Pons (tissue), 1 donor: ENCODE data around the gene TSC22D3.

Source experiments
- DNase-seq: peaks from one replicate; pipeline ENCODE4 v3.0.0-alpha.2; 2016; ENCODE audit warnings: low spot score

Gene TSC22D3

DNA sequence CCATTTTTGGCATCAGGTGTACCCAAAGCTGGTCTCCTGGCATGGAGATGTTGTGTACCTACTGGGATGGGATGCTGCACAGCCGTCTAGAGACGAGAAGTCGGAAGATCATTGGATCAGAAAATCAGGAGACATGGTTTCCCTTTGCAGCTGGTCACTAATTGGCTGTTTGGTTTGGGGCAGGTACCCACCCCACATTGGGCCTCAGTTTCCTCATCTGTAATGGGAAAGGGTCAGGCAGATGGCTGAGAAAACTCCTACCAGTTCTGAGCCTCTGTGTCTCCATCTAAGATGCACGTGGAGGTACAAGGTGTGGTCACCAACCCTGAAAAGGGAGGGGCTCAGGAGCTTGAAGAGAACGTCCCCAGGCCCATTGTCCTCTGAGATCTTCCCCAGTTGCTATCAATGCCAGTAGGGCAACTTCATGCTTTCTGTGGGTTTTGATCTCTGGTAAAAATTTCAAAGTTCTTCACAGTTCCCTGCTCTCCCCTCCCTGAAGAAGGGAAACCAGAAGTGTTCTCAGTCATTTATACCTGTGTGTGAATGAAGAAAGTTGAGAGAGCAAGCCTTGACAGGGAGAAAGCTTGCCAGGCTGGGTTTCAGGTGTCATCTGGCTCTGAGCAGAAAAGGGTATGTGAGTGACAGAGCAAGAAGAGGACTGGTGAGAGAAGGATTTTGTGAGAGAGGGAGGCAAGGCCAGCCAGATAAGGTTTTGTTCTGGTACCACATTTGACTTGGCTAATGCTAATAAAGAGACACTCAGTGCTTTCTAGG, 15.1 kb downstream of the TSC22D3 start:
- no peak for DNase-seq

DNA sequence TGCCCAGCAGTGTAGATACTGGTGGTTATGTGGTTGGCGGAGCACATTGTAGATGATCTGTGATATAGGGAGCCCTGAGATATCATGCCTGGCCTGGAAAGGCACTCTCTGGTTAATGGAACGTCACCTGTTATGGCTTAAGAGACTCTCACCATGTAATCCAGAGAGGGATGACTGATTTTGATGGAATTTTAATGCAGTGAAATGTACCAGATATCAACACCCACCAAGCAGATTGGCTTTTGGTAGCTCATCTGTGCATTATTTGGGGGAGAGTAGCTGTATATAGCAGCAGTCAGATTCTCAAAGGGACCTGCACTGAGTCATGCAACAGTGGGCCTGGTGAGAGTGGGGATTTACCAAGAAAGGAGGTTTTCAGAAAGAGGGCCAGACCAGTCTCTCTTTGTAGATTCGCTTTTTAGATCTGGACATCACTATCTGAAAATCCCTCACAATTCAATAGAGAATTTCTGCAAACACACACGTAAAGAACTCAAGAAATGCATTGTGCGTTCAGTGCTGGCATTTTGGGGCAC, 17.3 kb downstream of the TSC22D3 start:
- no peak for DNase-seq

DNA sequence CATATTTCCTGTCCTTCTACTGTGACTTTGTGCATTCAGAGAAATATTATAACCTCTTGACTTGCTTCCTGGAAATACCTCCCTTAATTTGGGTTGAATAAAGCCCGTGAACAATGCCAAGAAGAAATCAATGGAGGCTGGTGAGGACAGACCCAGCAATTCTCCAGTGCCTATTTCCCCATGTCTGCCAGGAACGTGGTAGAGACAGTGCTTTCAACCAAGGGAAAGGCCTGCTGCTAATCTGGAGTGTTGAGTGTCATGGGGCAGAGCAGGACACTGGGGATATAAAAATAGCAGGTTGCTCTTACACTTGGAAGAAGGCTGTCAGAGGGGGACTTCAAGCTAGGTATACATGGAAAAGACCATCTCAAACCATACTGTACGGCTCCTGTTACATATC, 19.9 kb downstream of the TSC22D3 start:
- no peak for DNase-seq

DNA sequence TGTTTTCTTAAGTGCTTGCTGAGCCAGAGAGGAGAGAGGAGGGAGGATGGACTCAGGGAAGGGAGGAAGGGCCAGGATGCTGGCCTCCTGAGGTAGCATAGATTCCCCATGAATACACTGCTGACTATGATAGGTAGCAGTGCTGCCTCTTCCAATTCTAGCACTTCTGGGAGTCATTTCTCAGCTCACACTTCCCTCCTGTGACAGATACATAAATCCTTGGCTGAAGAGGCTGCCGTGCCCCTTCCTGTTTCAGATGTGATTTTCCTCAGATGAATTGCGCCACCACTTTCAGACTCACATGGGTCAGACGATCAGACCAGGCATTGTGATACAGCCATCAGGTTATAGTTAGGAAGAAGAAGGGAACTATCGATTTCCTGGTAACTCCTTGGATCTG, 22.4 kb downstream of the TSC22D3 start:
- no peak for DNase-seq

DNA sequence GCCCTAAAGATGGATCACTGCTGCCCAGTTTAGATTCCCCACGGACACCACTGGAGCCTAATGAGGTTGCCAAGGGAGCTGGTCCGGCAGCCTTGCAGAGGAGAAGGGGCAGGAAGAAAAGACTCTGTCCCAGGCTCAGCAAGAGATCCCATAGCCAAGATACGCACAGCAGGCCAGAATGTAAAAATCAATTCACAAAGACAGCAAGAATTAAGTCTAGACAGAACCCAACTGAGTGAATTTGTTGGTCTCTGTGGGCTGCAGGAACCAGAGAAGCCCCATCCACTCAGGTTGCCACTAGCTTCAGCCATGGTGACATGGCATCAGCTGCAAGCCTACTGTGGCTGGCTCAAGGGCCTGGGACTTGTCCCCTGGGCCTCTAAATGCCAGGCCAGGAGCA, 22.9 kb downstream of the TSC22D3 start:
- no peak for DNase-seq

DNA sequence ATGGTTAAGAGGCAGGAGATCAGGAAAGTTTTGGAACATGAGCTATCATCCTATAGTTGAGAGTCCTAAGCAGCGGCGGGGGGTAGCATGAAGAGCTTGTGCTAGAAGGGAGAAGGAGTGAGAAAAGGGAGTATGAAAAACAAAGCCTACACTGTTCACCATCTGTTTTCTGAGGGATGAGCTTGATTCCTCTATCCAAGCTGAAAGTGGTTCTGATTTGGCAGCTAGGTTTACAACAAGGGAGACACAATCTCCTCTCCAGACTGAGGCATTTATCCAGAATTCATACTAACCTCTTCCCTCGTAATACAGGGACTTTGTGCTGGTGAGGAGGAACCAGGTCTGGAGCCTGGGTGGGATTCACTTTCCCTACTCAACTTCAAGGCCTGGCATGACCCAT, 23.5 kb downstream of the TSC22D3 start:
- DNase-seq, result no peak

DNA sequence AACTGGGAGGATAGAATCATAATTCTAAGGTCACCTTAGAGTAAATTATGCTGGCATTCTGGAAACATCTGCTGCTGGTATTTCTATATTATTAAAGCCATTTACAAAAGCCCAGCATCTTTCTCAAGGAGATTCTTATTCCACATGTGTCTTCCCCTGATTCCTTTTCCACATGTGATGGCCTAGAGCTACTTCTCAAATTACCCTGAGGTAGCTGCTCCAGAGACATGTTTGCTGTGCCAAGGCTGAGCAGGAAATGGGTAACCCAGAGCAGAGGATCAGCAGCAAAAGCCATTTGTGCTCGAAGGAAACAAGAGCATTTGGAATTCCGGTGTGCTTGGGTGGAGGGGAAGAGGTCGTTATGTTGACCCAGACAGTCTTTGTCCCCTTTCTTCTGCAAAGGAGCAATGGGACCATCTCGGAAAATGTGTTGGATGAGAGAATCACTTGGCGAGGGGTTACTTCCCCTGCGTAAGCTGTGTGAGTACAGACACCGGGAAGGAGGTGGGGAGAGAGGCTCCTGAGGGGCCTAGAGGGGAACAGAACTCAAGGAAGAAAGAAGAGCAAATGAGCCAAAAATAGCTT, 24.6 kb downstream of the TSC22D3 start:
- no peak for DNase-seq

DNA sequence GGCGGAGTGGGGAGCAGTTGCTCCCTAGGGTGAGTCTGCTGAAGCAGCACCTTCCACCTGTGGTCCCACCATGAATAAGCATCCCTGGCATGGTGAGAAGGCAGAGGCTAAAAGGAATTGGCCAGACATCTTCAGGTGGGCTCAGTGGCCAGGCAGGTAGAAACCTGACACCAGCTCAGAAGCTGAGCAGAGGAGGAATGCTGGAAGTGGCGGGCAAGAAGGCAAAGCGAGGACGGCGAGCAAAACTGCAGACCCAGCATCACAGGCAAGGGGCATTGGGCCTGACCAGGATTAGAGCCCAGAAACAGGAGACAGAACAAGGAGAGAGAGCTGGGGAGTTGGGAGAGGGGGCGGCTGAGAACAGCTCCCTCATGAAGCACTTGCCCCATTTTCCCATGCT, 25.3 kb downstream of the TSC22D3 start:
- DNase-seq, result no peak

DNA sequence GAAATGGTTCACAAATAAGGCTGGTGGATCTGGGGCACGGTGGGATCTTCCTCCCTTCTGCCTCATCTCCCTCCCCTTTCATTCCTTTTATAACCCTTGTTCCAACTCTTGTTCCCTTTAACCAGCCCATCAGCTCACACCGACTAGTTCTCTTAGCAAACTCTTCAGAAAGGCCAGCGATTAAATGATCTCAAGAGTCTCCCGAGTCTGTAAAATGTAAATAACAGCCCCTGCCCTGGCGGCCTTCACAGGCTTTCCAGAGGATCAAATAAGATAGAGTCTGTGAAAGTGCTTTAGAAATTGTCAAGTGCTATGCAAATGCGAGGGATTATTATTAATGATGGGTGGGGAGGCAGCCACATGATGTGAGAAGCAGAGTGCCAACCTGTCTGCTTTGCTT, 27.1 kb downstream of the TSC22D3 start:
- no peak for DNase-seq

DNA sequence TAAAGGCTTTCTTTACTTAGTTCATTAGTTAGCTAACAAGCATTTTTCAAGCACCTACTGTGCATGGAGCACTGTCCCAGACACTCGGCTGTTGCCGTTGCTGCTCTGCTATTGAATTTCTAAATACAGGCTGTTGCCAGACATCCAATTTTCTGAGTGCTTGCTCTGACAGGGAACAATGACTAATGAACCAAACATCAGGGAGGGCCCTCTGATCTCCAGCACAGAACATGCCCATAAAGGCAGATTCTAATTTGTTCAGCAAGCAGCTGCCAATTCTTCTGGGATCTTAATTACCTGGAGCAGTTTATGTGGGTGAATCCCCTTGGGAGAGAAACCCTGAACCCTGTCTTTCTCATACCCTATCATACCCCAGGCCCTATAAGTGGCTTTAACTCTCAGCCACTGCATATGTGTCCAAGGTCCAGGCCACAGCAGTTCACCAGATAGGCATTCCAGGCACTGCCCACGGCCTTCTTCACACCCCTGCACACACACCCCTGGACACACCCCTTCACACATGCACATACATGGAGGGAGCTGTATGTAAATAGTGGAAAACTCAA, 27.9 kb downstream of the TSC22D3 start:
- DNase-seq, result peak; percentile 36

DNA sequence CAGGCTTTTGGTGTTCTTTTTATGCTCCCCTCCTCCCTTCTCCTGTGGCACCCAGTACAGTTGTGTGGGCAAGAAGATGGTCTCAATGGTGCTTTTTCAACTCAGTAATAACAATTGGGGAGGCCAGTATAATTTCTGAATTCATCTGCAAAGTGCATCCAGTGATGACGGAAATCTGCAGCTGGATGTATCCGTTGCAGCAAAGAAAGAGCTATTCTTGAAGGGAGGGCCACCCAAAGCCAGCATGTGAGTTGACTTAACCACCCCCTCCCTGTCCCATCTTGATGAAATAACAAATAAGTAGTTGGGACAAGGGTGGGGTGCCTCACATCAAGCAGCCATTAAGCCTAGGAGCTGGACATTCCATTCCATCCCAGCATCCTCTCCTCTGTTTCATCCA, 30.7 kb downstream of the TSC22D3 start:
- DNase-seq, result peak; percentile 56

DNA sequence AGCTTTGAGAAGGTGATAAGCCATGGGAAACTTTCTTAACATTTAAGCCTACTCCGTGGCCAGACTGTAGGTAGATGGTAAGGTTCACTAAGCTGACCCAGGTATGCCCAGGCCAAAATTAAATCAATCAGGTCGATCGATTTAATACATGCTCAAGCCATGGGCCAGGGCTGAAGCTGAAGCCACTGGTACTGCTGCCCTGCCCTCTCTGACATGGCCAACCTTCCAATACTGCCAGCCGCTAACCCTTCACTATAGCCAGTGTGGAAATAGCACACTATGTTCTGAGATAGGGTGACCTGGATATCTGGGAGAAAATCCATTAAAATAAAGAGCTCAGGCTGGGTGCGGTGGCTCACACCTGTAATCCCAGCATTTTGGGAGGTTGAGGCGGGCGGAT, 31.6 kb downstream of the TSC22D3 start:
- DNase-seq, result no peak

DNA sequence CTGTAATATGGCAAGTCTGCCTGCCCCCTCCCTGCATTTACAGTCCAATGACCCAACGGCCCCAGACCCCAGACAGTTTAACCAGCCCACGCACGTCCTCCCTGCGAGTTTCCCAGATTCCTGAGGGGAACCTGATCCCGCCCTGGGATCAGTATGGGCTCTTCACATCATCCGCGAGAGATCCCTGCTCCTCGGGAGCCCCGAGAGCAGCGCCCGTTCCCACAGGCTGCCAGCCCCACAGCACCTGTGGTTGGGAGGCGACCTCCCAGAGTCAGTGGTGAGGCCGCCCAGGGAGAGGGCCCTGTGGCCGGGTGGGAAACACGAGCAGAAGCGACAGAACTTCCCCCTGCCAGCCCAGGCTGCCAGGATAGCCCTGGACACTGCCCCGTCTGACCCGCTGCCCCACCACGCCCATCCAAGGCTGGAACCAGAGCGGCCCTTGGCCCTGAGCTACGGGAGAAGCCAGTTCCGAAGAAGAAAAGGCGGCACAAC, 32.8 kb downstream of the TSC22D3 start:
- no peak for DNase-seq

DNA sequence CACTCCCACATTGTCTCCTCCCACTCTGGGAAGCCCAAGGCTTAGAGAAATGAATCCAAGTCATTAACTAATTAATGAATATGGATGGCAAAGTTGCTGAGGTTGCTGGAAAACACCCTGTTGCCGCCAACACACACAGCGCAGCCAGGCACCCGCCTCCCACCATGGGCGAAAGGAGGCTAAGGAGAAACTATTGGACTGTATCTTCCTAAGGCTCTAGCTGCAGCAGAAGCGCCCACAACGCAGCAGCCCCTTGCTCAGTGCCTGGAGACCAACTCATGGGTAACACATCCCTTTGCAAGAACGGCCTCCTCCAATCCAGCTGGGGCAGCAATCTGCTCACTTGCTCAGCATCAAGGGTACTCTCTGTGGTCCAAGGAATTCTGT, 34.2 kb downstream of the TSC22D3 start:
- no peak for DNase-seq

DNA sequence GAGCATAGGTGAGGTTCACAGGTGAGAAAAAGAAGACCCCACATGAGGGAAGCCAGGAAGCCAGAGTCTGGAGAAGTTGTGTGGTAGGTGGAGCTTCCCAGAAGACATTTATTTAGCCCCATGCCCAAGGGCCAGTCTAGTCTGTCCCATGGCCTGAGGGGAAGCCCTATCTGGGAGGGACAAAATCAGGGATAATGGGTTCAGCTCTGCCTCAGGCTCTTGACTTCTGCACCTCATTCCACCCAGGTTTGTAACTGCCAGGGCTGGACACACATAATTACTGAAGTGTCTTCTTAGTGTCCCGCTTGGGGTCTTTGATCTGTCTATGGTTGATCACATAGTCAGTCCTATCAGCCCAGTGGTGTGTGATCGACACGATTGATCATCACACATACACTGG, 36.0 kb downstream of the TSC22D3 start:
- DNase-seq, result no peak

DNA sequence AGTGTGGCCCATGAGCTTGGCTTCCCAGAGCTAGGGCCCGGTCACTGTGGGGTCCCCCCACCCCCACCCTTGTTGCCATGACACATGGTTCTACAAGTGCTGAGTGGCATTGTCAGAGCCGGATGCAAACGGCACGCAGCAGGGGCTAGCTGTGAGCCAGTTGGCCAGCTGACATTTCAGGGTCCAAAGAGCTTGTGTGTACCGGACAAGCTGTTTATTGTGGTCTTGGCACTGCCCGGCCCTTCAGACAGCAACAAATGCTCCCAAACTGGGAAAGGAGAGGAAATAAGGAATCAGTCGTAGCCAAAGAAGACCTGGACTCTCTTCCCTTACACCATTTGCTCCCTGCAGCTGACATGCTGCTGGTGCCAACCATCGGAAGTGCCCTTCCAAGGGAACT, 36.8 kb downstream of the TSC22D3 start:
- peak; percentile 70 for DNase-seq

DNA sequence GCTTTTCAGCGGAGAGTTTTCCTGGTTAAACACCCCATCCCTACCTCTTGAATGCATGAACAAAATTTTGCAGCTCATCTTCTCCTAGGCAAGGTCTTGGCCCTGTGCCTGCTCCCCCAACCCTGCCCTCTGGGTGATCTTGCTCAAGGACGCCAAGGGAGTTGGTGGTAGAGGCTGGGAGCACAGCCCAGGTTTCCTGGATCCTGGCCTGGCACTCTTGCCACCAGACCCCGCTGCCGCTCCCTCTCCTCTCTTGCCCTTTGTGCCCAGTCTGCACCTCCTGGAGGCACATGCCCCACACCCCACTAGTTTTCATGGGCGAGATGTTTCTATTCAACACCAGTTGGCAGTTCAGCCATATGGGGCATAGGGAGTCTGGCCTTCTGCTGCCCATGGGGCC, 37.3 kb downstream of the TSC22D3 start:
- no peak for DNase-seq

DNA sequence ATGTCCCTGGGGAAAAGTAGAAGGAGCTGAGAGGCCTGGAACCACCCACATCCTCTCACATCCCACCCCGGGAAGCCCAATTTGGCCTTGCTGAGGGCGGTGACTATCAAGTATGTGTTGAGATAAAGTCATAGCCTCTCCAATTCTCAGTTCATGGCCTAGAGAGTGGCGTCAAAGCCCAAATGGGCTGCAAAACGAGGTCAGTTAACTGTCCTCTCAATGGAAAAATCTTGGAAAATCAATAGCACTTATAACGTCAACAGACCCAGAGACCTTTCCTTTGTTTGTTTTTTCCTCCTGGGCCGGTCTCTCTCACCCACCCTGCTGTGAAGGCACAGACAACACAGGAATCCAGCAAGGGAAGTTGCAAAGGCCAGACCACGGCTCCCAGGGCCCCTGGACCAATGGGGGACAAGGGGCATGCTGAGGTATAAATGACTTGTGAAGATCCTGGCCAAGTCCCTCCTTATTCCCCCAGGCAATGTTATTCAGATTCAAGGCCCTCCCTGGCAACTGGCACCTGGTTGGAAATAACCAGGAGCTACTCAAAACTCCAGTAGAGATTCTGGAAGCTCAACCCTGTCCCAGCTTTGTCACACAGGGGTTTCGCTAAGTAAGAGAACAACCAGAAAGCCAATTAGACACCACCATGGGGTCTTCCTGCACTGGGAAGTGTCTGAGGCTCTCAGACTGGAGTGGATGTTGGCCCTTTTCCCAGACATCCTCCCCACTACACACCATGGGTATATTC, 38.6 kb downstream of the TSC22D3 start:
- DNase-seq, result no peak

DNA sequence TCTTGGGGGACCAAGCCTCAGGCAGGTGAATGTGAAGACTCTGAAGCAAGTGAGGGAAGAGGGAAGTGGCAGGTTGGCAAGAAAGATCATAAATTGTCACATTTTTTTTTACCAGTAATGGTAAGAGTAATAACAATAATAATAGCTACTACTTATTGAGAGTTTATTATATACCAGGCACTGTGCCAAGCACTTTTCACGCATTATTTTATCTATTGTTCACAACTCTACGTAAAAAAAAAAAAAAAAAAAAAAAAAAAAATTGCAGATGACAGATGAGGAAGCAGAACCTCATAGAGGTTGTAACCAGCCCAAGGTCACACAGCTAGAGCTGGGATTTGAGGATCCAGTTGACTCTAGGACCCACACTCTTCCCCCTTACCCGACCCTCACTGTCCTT, 40.9 kb downstream of the TSC22D3 start:
- no peak for DNase-seq

DNA sequence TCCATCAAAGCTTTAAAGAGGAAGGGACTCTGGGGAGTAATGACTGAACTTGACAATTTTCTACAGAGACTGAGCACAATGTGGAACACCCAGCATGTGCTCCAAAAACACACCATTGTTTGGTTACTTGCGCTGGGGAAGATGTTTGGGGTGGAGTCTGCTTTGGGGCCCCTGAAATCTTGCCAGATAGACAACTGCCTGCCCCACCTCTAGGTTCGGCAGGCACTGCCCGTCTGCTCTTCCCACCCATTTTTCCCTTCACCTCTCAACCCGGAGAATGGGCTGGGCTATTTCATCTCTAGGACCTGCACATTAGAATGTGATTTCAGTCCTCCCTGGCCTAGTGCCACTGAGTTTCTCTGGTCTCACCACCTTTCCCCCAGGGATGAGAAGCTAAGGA, 41.9 kb downstream of the TSC22D3 start:
- DNase-seq, result no peak

DNA sequence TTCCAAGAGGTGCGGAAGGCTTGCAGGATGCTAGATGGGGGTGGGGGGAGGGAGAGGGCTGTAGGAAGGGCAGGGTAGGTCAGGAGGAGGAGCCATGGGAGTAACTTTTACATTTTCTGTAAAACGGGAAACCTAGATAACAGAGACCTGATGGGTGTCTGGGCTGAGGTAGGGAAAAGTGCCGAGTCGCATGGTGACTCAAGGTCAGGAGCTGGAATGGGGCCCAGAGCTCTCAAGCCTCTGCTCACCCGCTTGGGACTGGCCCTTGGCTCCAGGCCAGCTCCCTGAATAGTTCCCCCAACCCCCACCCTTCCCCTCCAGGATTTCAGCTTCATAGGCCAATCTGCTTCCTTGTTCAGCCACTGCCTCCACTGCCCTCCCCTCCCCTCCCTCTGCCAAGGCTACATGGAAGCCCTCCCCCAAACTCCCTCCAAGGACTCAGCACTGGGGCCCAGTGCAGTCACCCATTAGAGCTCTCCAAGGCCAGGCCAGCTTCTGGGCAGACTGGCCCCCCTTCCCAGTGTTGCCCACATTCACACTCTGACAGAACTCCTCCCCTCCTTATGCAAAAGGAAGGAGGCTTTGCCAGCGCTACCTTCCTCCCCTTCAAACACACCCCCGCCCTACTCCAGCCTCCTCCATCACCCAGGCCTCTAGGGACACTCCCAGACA, 43.6 kb downstream of the TSC22D3 start:
- peak; percentile 56 for DNase-seq
